Mesendoderm (in vitro differentiated cells): ENCODE data around the gene CHORDC1.
"Not testable (repeated sequence)": the region's sequence is repeated elsewhere in the genome, so short reads cannot be mapped to it uniquely, and the experiment has no call there.

Experiments used
- DNase-seq: peaks from one replicate; pipeline ENCODE4 v3.0.0; 2013
- H2AK5ac ChIP-seq: 2 replicates; pipeline ENCODE4 v1.6.1; 2013; ENCODE audit warnings: low read length, inconsistent platforms
- H2BK120ac ChIP-seq: 2 replicates; pipeline ENCODE4 v1.6.1; 2013; ENCODE audit warnings: low read depth, mild to moderate bottlenecking, low read length, moderate library complexity, mixed read lengths
- H2BK15ac ChIP-seq: replicated peaks from 2 replicates; pipeline ENCODE4 v1.6.1; 2013; ENCODE audit warnings: low read depth, mild to moderate bottlenecking, moderate library complexity
- H2BK5ac ChIP-seq: 2 replicates; pipeline ENCODE4 v1.6.1; 2013; ENCODE audit warnings: low read length, inconsistent platforms
- H3K18ac ChIP-seq: 2 replicates; pipeline ENCODE4 v1.6.1; 2013; ENCODE audit warnings: mild to moderate bottlenecking, low read length, mixed read lengths
- H3K23ac ChIP-seq: one replicate; pipeline ENCODE4 v1.6.1; 2013; ENCODE audit warnings: low read length
- H3K27ac ChIP-seq: 2 replicates; pipeline ENCODE4 v1.5.1; 2013; ENCODE audit warnings: low read depth, mild to moderate bottlenecking, inconsistent platforms, low read length, moderate library complexity
- H3K27me3 ChIP-seq: 2 replicates; pipeline ENCODE4 v1.6.1; 2013; ENCODE audit warnings: low read length, control low read depth, mild to moderate bottlenecking, inconsistent platforms; ENCODE audit not compliant: insufficient read depth, poor library complexity
- H3K36me3 ChIP-seq: 2 replicates; pipeline ENCODE4 v1.6.1; 2013; ENCODE audit warnings: low read length, inconsistent platforms; ENCODE audit not compliant: control insufficient read depth, insufficient read depth
- H3K4ac ChIP-seq: one replicate; pipeline ENCODE4 v1.6.1; 2013; ENCODE audit warnings: low read depth, mild to moderate bottlenecking, low read length, moderate library complexity
- H3K4me1 ChIP-seq: 2 replicates; pipeline ENCODE4 v1.6.1; 2013; ENCODE audit warnings: low read depth, low read length, inconsistent platforms; ENCODE audit not compliant: control insufficient read depth
- H3K4me2 ChIP-seq: 2 replicates; pipeline ENCODE4 v1.6.1; 2013; ENCODE audit warnings: low read length
- H3K4me3 ChIP-seq: 2 replicates; pipeline ENCODE4 v1.5.1; 2013; ENCODE audit warnings: mild to moderate bottlenecking, low read length
- H3K56ac ChIP-seq: one replicate; pipeline ENCODE4 v1.6.1; 2013; ENCODE audit warnings: low read length
- H3K79me1 ChIP-seq: 2 replicates; pipeline ENCODE4 v1.6.1; 2013; ENCODE audit warnings: low read length, inconsistent platforms
- H3K79me2 ChIP-seq: 2 replicates; pipeline ENCODE4 v1.6.1; 2013; ENCODE audit warnings: mild to moderate bottlenecking, low read length; ENCODE audit not compliant: control insufficient read depth, insufficient read depth
- H3K9ac ChIP-seq: 2 replicates; pipeline ENCODE4 v1.6.1; 2013; ENCODE audit warnings: low read length, inconsistent platforms
- H4K5ac ChIP-seq: one replicate; pipeline ENCODE4 v1.6.1; 2013; ENCODE audit warnings: low read length
- H4K8ac ChIP-seq: one replicate; pipeline ENCODE4 v1.6.1; 2013; ENCODE audit warnings: low read depth, mild to moderate bottlenecking, control low read depth, low read length, moderate library complexity
- WGBS: extraction: QIAGEN DNeasy Blood & Tissue Kit; methylation state at CpG from one replicate; pipeline ENCODE4 v1.1.7; 2013; ENCODE audit warnings: low lambda C conversion rate, missing lambda C conversion rate; ENCODE audit not compliant: insufficient coverage; ENCODE audit errors: extremely low coverage; 5-methylcytosine and 5-hydroxymethylcytosine counted together

The CHORDC1 gene

GRCh38 chr11:90239967-90240636, 17.3 kb upstream of the CHORDC1 start:
- DNase-seq, result peak; percentile 25
- not testable (repeated sequence) for H3K79me1 ChIP-seq, H2BK15ac ChIP-seq, H2BK120ac ChIP-seq, H3K79me2 ChIP-seq, H3K4me1 ChIP-seq, H2BK5ac ChIP-seq, H4K5ac ChIP-seq, H3K4ac ChIP-seq, H3K27ac ChIP-seq, H3K23ac ChIP-seq, H2AK5ac ChIP-seq, H3K4me2 ChIP-seq, H3K18ac ChIP-seq, H3K9ac ChIP-seq, H3K4me3 ChIP-seq, H4K8ac ChIP-seq, H3K27me3 ChIP-seq, H3K36me3 ChIP-seq
- no CpG with 5 or more reads among the region's 20 CpGs for WGBS
- peak overlapping the region; percentile 15 for H3K56ac ChIP-seq

GRCh38 chr11:90237004-90237403, 14.2 kb upstream of the CHORDC1 start:
- Histone ChIP-seq H2AK5ac (no peak overlapping the region), H2BK120ac (no peak overlapping the region), H3K79me1 (no peaks in the 10 kb centered on the region), H3K27ac (no peak overlapping the region), H3K9ac (no peak overlapping the region), H3K79me2 (no peaks in the 10 kb centered on the region), H3K36me3 (no peaks in the 10 kb centered on the region), H3K56ac (no peak overlapping the region), H3K4me1 (no peaks in the 10 kb centered on the region), H3K4me3 (no peak overlapping the region), H4K5ac (no peak overlapping the region), H2BK5ac (no peak overlapping the region), H3K4me2 (no peak overlapping the region), H3K27me3 (no peaks in the 10 kb centered on the region), H3K18ac (no peak overlapping the region), H4K8ac (no peak overlapping the region), H2BK15ac (no peak overlapping the region), H3K4ac (no peak overlapping the region), H3K23ac (no peak overlapping the region)
- DNase-seq, result no peak
- WGBS, result no CpG with 5 or more reads among the region's 4 CpGs

- DNase-seq, result no peak
- no CpG with 5 or more reads among the region's 4 CpGs for WGBS
- H2BK120ac ChIP-seq, result no peak overlapping the region
Measured at GRCh38 chr11:90235526-90235925, 12.7 kb upstream of the CHORDC1 start.

GRCh38 chr11:90234977-90235376, 12.1 kb upstream of the CHORDC1 start:
- no peak overlapping the region for H3K4me3 ChIP-seq
- no peak overlapping the region for H4K5ac ChIP-seq
- no peak overlapping the region for H3K18ac ChIP-seq
- H4K8ac ChIP-seq, result no peak overlapping the region
- no peak overlapping the region for H3K9ac ChIP-seq
- H3K56ac ChIP-seq, result no peak overlapping the region
- H3K27ac ChIP-seq, result no peak overlapping the region
- H3K79me2 ChIP-seq, result no peaks in the 10 kb centered on the region
- no peak overlapping the region for H3K4ac ChIP-seq
- WGBS, result no CpG with 5 or more reads among the region's 2 CpGs
- no peak for DNase-seq
- H3K27me3 ChIP-seq, result no peaks in the 10 kb centered on the region
- no peak overlapping the region for H2AK5ac ChIP-seq
- H3K36me3 ChIP-seq, result no peaks in the 10 kb centered on the region
- no peak overlapping the region for H2BK15ac ChIP-seq
- no peak overlapping the region for H3K4me2 ChIP-seq
- H3K23ac ChIP-seq, result no peak overlapping the region
- no peaks in the 10 kb centered on the region for H3K4me1 ChIP-seq
- H2BK5ac ChIP-seq, result no peak overlapping the region
- no peak overlapping the region for H2BK120ac ChIP-seq
- no peaks in the 10 kb centered on the region for H3K79me1 ChIP-seq

More at GRCh38 chr11:90235526-90235925, 12.7 kb upstream of the CHORDC1 start:
- Histone ChIP-seq H3K27me3 (no peaks in the 10 kb centered on the region), H3K36me3 (no peaks in the 10 kb centered on the region), H3K27ac (no peak overlapping the region), H3K4me2 (no peak overlapping the region), H2AK5ac (no peak overlapping the region), H3K18ac (no peak overlapping the region), H3K56ac (no peak overlapping the region), H3K79me1 (no peaks in the 10 kb centered on the region), H3K4ac (no peak overlapping the region), H3K4me3 (no peak overlapping the region), H2BK15ac (no peak overlapping the region), H2BK5ac (no peak overlapping the region), H4K8ac (no peak overlapping the region), H3K9ac (no peak overlapping the region), H3K4me1 (no peaks in the 10 kb centered on the region), H3K23ac (no peak overlapping the region), H3K79me2 (no peaks in the 10 kb centered on the region), H4K5ac (no peak overlapping the region)

- no peak overlapping the region for H4K5ac ChIP-seq
- no peak for DNase-seq
- H2BK5ac ChIP-seq, result no peak overlapping the region
- no peak overlapping the region for H3K4me3 ChIP-seq
- no peaks in the 10 kb centered on the region for H3K36me3 ChIP-seq
- no peaks in the 10 kb centered on the region for H3K27me3 ChIP-seq
- H3K4ac ChIP-seq, result no peak overlapping the region
- H4K8ac ChIP-seq, result no peak overlapping the region
- H3K79me2 ChIP-seq, result no peaks in the 10 kb centered on the region
- H3K9ac ChIP-seq, result no peak overlapping the region
- no peak overlapping the region for H3K4me2 ChIP-seq
- H3K27ac ChIP-seq, result no peak overlapping the region
- H2BK15ac ChIP-seq, result no peak overlapping the region
- H3K18ac ChIP-seq, result no peak overlapping the region
- no peak overlapping the region for H2BK120ac ChIP-seq
- no peak overlapping the region for H2AK5ac ChIP-seq
- H3K79me1 ChIP-seq, result no peaks in the 10 kb centered on the region
- H3K23ac ChIP-seq, result no peak overlapping the region
- no peak overlapping the region for H3K56ac ChIP-seq
- no CpG with 5 or more reads among the region's 1 CpG for WGBS
- H3K4me1 ChIP-seq, result no peaks in the 10 kb centered on the region
Measured at GRCh38 chr11:90229791-90230190, 6.9 kb upstream of the CHORDC1 start.

GRCh38 chr11:90228056-90228455, 5.2 kb upstream of the CHORDC1 start:
- H2BK15ac ChIP-seq, result no peak overlapping the region
- no peak overlapping the region for H2BK5ac ChIP-seq
- no peak overlapping the region for H4K8ac ChIP-seq
- H3K27me3 ChIP-seq, result no peaks in the 10 kb centered on the region
- no peak overlapping the region for H3K4ac ChIP-seq
- DNase-seq, result no peak
- H2AK5ac ChIP-seq, result no peak overlapping the region
- H3K4me3 ChIP-seq, result no peak overlapping the region
- H3K23ac ChIP-seq, result no peak overlapping the region
- no peak overlapping the region for H3K18ac ChIP-seq
- WGBS, result no CpG with 5 or more reads among the region's 3 CpGs
- no peak overlapping the region for H4K5ac ChIP-seq
- H3K56ac ChIP-seq, result no peak overlapping the region
- no peaks in the 10 kb centered on the region for H3K79me1 ChIP-seq
- H3K36me3 ChIP-seq, result no peaks in the 10 kb centered on the region
- no peaks in the 10 kb centered on the region for H3K4me1 ChIP-seq
- no peak overlapping the region for H3K9ac ChIP-seq
- H2BK120ac ChIP-seq, result no peak overlapping the region
- H3K27ac ChIP-seq, result no peak overlapping the region
- no peaks in the 10 kb centered on the region for H3K79me2 ChIP-seq
- H3K4me2 ChIP-seq, result no peak overlapping the region
